AG20443 (cell line): Measurements from ENCODE around the gene FAM3A.
"Not testable (repeated sequence)": the region's sequence is repeated elsewhere in the genome, so short reads cannot be mapped to it uniquely, and the experiment has no call there.

Experiments used
- DNase-seq: peaks from one replicate; pipeline ENCODE4 v3.0.0; 2012; ENCODE audit warnings: low spot score, mixed read lengths

FAM3A gene

DNA sequence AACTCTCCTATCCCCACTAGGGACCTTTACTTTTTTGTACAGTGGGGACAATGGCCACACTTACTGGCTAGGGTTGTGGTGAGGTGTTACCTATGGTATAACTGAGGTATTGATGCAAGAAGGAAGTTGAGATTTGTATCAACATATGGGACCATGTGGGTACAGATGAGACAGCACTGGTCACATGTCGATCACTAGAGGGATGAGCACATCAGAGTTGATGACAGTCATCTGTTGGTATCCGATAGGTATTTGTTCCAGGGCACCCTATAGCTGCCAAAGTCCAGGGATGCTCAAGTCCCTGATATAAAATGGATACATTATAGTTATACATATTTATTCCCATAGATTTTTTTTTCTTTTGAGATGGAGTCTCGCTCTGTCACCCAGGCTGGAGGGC is 13.0 kb downstream of the FAM3A start:
- no peak for DNase-seq

DNA sequence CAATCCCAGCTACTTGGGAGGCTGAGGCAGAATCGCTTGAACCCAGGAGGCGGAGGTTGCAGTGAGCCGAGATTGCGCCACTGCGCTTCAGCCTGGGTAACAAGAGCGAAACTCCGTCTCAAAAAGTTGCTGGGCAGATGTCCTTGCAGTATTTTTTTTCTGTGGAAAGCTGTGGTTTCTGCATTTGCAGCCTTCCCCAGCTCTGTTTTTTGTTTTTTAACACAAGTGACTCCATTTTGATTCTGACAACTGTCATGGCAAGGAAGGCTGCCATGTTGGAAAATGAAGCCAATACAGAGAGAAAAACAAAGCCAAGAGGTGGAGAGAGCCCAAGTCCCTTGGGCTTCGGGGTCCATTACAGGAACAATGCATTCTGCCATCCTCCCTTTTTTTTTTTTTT is 13.9 kb downstream of the FAM3A start:
- no peak for DNase-seq

DNA sequence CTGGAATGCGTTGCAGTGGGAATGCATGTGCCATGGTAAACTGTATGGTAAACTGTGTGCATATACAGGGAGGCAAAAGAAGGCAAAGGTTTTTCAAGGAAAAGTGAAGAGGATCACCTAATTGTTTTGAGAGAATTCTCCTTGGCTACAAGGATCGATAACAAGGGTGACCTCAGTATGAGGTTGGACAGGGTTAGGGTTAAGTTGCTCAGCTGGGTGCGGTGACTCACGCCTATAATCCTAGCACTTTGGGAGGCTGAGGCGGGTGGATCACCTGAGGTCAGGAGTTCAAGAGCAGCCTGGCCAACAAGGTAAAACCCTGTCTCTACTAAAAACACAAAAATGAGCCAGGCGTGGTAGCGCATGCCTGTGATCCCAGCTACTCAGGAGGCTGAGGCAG is 14.6 kb downstream of the FAM3A start:
- not testable (repeated sequence) for DNase-seq

DNA sequence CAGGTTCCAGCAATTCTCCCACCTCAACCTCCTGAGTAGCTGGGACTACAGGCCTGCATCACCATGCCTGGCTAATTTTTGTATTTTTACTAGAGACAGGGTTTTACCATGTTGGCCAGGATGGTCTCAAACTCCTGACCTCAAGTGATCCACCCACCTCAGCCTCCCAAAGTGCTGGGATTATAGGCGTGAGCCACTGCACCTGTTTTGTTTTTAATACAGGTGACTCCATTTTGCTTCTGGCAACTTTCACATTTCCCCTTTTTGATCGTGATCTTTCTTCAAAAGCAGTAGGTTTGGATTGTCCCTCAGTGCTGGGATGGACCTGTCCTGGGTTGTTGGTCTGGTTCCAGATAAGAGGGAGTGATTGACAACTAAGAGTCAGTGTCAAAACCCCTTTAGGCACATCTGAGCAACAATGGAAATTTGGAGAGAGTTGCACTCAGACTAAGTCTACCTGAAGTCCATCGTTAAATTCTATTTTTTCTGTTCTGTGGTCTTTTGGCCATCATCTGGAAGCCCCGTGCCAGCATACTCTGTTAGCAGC is 19.4 kb downstream of the FAM3A start:
- DNase-seq: not testable (repeated sequence)

DNA sequence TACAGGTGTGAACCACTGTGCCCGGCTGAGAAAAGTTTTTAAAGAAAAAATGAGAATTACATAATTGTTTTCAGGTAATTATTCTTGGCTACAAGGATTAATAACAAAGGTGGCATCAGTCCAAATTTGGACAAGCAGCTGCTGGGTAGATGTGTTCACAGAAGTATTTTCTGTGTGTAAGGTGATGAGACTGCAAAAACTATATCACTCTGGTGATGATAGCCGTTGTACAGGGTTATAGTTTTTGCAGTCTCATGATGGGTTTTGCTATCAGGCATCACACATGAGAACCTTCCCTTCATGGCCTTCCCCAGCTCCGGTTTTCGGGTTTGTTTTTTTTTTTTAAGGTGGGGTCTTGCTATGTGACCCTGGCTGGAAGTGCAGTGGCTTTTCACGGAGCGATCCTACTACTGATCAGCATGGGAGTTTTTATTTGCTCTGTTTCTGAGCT is 20.5 kb downstream of the FAM3A start:
- no peak for DNase-seq

DNA sequence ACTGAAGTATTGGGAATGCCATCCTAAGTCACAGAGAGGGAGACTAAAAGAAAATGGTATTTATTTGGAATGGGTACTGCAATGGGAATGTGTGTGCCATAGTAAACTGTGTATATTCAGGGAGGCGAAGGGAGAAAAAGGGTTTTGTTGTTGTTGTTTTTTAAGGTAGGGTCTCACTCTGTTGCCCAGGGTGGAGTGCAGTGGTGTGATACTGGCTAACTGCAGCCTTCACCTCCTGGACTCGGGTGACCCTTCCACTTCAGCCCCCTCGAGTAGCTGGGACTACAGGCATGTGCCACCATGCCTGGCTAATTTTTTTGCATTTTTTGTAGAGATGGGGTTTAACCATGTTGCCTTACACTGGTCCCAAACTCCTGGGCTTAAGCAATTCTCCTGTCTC is 21.3 kb downstream of the FAM3A start:
- DNase-seq: no peak

DNA sequence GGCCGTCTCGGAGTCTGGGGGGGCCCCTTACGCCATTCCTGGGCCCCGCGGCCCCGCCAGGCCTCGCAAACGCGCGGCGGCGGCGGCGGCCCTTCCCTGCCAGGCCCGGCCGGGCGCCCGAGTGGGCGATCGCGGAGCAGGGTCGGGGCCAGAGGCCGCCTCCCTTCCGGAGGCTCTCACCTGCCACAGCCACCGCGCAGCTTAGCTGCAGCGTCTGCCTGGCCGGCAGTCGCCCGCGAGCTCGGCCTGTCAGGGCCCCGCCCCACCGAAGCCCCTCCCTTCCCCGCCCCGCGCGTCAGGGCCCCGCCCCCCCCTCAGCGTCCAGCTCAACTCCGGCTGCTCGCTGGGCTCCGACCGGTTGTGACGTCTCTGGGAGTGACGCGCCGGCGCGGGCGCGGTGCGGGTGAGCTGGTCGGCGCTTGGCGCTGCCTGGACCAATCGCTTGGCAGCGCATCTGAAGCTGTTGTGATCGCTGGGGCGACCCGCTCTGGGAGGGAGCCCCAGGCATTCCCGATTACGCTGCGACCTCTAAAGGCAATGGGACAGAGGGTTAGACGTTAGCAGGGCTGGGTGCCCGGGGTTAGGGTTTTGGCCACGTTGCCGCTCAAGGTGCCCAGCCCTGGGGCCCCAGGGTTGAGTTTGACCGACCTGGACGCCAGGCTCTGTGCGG is 25.5 kb downstream of the FAM3A start, which contains the start of gene SLC10A3:
Gene SLC10A3, minus strand, starts transcription at position 216 of the 670 bp plus-strand sequence. CDS start 1,689 bp downstream, outside the sequence.
- DNase-seq: peak; percentile 95

DNA sequence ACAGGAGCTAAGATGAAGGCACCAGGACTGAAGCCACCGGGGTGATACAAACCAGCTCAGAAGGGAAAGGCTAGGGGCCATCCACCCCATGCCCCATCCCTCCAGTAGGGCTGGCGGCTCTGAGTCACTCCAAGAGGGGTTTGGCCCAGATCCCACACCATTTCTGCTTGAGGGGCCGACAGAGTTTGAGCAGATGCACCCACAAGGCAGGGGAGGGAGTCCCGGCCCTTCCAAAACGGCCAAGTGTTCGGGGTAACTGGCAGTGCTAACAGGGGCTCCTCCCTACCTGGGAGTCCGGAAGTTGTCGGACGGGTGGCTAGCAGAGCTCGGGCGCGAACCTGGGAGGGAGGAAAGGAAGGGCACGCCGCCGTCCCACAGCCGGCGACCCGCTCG is 26.0 kb downstream of the FAM3A start:
- DNase-seq: peak; percentile 34

DNA sequence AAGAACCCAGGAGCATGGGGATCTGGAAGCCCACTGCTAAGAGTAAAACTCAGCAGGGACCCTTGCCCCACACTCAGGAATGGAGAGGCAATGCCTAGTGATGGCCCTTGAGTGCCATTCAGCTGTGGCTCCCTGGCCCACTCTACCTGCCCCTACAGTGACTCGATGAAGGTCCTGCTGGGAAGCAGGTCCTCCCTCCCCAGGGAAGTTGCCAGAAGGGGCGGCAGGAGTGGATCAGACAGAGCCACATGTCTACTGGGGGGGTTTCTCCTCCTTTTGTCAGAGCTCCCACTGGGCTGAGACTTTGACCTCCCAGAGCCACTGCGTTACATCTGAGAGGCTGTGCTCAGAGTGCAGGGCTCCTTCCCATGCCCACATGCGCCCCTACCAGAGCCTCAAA is 26.9 kb downstream of the FAM3A start:
- no peak for DNase-seq

DNA sequence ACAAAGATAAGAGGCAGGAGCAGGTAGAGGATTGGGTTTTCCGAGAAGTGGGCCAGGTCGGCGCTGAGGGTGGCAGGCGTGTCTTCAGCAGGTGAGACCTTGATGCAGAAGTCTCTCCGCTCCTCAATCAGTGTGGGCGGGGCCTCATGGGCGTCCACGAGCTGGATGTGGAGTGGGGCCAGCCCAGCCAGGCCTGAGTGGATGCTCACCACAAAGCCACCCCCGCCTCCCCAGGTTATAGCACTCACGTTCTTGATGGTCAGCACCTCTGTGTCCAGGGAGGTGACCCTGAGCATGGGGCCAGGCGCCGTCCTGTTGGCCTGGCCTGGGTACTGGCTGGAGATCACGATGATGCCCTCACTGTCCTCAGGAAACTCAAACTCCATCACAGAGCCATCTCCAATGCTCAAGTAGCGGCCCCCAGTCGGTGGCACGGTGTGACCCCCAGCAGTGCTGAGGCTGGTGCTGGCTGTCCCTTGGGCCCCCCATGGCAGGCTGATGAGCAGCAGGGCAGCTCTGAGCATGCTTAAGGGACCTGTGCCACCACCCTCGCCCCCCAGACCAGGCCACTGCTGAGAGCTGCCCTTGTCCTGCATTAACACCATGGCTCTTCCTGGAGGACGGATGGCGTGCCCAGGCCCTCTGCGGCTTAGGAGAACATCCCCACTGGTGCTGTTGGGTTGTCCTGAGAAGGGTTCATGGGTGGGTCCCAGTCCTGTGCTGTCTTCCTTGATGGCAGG is 27.5 kb downstream of the FAM3A start:
- DNase-seq: no peak

DNA sequence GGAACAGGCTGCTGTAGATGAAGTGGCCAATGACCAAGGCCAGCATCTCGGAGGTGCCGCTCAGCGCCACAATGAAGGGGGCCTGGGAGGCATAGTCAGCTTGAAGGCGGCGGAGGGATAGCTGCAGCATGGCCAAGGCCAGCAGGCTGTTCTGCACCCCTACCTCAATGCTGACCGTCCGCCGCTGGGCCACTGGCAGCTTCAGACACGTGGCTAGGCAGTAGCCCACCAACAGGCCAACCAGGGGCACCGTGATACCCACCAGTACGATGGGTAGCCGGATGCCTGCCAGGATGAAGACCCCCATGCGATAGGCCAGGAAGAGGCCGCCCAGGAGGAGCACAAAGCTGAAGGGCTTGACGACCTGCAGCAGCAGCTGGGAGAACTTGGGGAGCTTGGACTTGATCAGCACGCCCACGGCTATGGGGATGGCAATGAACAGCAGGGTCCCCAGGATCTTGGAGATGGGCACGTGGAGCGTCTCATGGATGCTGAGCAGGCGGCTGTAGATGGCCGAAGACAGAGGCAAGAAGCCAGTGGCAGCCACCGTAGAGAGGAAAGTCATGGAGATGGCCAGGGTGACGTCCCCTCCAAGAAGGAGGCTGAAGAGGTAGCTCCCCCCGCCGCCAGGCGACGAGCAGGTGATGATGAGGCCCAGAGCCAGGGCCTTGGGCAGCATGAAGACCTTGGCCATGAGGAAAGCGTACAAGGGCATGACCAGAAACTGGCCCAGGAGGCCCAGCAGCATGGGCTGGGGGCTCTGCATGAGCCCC is 28.3 kb downstream of the FAM3A start:
- DNase-seq: no peak

DNA sequence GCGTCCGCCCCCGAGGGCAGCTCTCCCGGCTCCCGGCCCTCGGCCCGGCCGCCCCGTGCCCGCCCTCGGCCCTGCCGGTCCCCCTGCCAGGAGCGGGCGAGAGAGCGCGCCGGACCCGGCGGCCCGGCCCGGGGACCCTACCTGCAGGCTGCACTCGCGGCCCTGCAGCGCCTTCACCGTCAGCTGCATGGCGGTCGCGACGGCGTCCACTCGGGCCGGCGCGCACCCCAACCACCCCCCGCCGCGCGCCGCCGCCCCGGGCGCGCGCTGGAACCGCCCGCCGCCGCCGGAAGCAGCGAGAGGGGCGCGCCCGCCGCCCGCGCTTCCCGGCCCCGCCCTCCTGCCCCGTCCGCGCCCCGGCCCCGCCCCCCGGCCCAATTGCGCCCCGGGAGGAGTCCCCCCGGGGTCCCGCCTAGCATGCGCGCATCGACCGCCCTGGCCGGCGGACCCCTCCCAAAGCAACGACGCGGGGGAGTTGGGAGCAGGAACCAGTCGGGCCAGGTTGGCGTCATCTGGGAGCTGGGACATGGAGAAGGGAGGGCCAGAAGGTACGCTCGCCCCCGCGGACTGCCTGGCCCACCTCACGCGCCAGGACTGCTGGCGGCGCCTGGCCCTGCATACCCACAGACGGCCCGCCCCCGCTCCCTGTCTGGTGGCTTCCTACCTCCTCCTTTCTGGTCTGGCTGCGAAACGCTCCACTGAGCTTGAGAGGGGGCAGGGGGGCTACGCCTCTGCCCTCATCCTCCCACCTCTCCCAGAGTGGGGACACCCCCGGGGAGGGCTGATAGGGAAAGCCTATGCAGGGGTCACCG is 29.4 kb downstream of the FAM3A start, which contains the start of gene UBL4A:
Gene UBL4A, minus strand, starts transcription at position 220 of the 812 bp plus-strand sequence. Its CDS starts 31 bp downstream, at position 189.
- peak; percentile 72 for DNase-seq

DNA sequence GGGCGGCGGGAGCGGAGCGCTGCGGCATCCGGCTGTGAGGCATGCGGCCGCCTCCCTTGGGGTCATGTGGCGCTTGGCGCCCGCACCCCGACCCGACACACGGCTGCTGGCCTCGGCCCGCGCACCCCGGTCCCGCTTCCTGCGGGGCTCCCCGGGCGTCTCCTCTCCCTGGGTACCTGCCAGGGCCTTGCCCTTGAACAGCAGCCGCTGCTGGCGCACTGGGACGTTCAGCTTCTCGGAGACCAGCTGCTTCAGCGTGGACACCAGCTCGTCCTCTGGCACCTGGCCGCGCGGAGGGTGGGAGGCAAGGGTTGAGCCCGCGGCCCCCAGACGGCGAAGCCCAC is 30.0 kb downstream of the FAM3A start:
- DNase-seq: peak; percentile 8

DNA sequence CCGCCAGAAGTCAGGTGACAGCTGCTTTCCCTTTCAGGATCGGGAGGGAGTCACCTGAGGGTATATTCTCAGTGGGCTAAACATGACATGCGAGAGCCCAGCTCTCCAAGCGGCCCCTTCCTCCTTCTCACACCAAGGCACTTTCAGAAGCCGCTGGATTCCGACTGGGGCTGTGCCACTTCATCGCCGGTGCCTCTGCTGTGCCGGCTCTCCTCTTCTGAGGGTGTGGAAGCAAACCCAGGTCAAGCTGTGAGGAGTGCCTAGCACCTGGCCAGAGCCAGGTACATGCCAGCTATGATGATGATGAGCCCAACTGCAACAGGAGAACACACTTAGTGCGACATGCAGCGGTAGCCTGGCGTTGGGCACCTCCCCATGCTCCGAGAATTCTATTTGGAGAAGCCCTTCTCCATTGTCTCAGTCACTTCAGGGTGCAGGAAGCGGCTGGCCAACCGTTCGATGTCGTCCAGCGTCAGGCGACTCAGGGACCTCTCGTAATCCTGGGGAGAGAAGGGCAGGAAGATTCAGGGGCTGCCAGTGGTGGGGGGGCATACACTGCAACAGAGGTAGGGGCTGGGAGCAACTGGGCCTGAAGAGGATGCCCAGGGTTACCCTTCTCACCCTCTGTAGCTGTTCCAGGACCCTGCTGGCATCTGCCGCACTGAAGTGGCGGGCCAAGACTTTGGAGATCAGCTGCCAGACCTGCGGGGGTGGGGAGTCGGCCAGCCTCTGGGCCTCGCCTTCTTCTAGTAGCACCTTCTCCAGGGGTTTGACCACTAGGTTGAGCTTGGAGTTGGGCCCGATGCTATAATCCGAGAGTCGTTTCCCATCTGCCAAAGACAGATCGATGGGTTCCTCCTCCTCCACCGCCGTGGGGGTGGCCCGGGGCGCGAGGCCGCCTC is 30.6 kb downstream of the FAM3A start:
- DNase-seq: no peak

DNA sequence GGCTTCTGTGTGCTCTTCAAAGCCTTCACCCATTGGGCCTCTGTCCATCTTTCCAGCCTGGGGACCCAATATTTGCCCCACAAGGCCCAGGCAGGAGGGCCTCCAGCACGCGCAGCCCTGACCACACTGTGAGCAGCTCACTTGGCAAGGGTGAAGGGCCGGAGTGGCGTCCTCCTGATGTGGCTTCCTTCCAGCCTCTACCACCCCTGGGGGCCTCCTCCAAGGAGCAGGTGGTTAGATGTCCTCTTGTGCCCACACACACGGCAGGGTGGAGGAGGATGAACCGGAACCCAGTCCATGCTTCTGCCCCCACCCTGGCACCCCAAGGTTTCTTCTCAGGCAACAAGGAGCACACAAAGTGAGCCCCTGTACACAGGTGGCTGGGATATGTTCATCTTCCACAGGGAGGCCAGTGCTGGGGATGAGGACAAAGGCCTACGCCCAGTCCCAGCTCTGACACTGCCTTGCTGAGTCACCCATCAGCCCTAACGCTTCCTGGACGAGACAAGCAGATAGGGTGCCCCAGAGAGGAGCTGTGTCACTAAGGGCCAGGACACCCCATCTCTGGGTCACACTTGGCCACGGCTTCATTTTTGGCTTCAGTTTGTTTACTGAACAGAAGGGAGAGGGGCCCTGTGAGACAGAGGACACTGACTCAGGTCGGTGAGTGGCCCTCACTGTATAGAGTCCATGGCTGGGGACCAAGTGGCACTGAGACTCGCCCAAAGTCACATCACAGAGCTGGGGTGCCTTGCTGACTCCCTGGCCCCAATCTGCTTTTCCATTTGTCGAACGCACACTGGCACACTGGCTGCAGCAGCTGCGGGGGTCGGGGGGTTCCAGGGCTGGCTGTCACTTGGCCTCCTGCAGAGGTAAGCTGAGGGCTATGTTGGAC is 31.5 kb downstream of the FAM3A start:
- DNase-seq: no peak

DNA sequence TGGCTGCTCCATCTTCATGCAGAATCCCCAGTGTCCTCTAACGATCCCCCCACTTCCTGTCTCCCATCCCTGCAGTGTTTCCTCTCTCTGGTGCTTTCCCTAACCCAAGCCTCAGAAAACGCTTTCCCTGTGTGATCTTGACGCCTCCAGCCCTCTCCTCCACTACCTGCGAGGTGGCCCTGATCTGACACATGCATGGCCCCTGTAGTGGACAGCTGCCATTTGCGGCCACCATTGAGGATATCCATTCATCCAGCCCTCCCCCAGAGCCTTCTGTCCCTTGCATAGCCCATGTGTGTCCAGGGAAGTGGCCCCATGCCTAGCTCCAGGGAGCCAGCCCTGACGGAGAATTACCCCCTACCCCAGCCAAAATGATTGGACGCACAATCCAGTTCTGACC is 32.7 kb downstream of the FAM3A start:
- DNase-seq: no peak

DNA sequence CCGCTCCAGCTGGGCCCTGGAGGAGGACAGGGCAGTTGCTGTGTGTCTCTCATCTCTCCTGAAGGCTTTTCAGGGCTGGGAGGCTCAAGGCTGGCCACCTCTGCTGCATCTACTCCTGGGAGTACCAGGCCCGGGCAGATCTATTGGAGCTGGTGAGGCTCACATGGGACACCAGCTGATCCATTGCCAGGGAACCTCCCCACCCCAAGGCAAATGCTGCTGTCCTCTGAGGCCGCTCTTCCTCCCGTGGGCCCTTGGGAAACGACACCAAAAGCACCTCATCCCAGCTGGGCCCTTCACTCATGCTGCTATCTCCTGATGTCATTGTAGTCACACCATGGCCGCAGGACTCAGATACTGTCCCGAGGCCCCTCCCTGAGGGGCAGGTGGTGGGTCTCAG is 33.2 kb downstream of the FAM3A start:
- DNase-seq: no peak

DNA sequence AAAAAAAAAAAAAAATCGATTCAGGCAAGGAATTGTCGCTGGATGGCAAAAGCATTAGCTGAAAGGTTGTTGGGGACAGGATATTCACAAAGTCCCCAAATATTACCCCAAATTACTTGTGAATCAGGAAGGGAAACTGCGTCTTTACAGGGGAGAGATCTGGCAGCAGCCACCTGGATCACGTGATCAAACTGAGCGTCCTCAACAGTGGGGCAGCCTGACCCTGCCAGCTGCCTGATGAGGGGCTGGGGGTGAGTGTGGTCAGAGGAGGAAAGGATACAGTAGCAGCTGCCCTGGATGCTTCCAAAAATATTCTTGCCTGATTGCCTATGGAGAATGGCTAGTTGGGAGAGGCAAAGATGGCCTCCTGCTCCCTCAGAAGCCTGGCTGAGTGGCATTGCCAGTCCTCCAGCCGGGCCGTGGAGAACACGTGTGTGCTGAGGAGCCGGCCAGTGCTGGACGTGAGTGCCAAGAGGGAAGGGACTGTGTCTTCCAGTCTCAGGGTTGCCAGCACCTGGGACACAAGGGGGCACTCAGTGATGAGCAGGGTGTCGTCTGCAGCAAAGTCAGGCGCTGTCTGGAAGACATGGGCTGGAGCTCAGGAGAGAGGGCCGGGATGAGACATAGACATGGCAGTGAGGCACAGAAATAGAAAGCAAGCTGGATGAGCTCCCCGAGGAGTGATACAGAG is 34.0 kb downstream of the FAM3A start:
- no peak for DNase-seq

DNA sequence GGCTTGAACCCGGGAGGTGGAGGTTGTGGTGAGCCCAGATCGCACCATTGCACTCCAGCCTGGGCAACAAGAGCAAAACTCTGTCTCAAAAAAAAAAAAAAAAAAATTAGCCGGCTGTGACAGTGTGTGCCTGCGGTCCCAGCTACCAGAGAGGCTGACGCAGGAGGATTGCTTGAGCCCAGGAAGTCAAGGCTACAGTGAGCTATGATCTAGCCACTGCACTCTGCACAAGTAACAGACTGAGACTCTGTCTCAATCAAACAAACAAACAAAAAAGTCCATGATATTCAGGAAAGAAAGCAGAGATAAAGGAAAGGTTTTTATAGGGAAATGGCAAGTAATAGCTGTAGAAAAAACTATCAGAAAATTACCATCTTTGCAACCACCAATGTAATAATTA is 34.8 kb downstream of the FAM3A start:
- DNase-seq: no peak
